ENCODE results near the gene MAPK9. TPM values are rescaled to one million over a fixed set of nuclear protein-coding genes. Genes with fewer than 3 reads are reported as not detected.

MAPK9 gene
- total RNA-seq, 6 experiments from 2014 or later: 14.4 to 18.6 (median 15.6) TPM

GRCh38 chr5:180235846-180236245, 56.0 kb downstream of the MAPK9 start:
- TF ChIP-seq CTCF (IDR thresholded peaks at IDR 0.05) (no peak), POLR2A (IDR thresholded peaks at IDR 0.05) (no peak)
- WGBS (ENCODE audit: insufficient coverage, low coverage, low lambda C conversion rate, missing lambda C conversion rate): 94% methylated on average over 1 of the region's 1 CpG
- Histone ChIP-seq H3K36me3 (peaks cover 0 to 37% (median 9%) of the 10 kb centered on the region in 4 donors), H3K4me1 (no peaks in the 10 kb centered on the region), H3K27me3 (no peaks in the 10 kb centered on the region), H3K9me3 (peaks cover 0 to 11% (median 0%) of the 10 kb centered on the region in 4 donors), H3K4me3 (no peak overlapping the region), H3K27ac (no peak overlapping the region)
- ATAC-seq: no peak
- intact Hi-C loops (cut with DNase I): no loop called here
- no peak for DNase-seq

GRCh38 chr5:180235077-180235476, 56.8 kb downstream of the MAPK9 start:
- WGBS (ENCODE audit: insufficient coverage, low coverage, low lambda C conversion rate, missing lambda C conversion rate): 91% methylated on average over 5 of the region's 5 CpGs
- H3K27me3 ChIP-seq: no peaks in the 10 kb centered on the region
- TF ChIP-seq POLR2A (IDR thresholded peaks at IDR 0.05) (no peak), CTCF (IDR thresholded peaks at IDR 0.05) (no peak)

GRCh38 chr5:180234271-180234670, 57.6 kb downstream of the MAPK9 start:
- DNase-seq (no peak), ATAC-seq (no peak)
- Histone ChIP-seq H3K27ac (no peak overlapping the region), H3K36me3 (peaks cover 0 to 26% (median 5%) of the 10 kb centered on the region in 4 donors), H3K27me3 (no peaks in the 10 kb centered on the region), H3K4me1 (no peaks in the 10 kb centered on the region), H3K4me3 (no peak overlapping the region), H3K9me3 (peaks cover 0 to 11% (median 0%) of the 10 kb centered on the region in 4 donors)
- TF ChIP-seq POLR2A (IDR thresholded peaks at IDR 0.05) (no peak), CTCF (IDR thresholded peaks at IDR 0.05) (no peak)
- WGBS (ENCODE audit: insufficient coverage, low coverage, low lambda C conversion rate, missing lambda C conversion rate): 85% methylated on average over 7 of the region's 15 CpGs
- intact Hi-C loops (cut with DNase I): no loop called here

More at GRCh38 chr5:180235077-180235476, 56.8 kb downstream of the MAPK9 start:
- H3K27ac ChIP-seq: no peak overlapping the region
- peaks cover 0 to 32% (median 8%) of the 10 kb centered on the region in 4 donors for H3K36me3 ChIP-seq
- DNase-seq (no peak), ATAC-seq (no peak)
- intact Hi-C loops (cut with DNase I): no loop called here
- peaks cover 0 to 11% (median 0%) of the 10 kb centered on the region in 4 donors for H3K9me3 ChIP-seq
- no peaks in the 10 kb centered on the region for H3K4me1 ChIP-seq
- H3K4me3 ChIP-seq: no peak overlapping the region

- peaks cover 0 to 26% (median 5%) of the 10 kb centered on the region in 4 donors for H3K36me3 ChIP-seq
- WGBS (ENCODE audit: insufficient coverage, low coverage, low lambda C conversion rate, missing lambda C conversion rate): 73% methylated on average over 7 of the region's 11 CpGs
- no peak for DNase-seq
- H3K4me3 ChIP-seq: no peak overlapping the region
- no peaks in the 10 kb centered on the region for H3K4me1 ChIP-seq
- no peak overlapping the region for H3K27ac ChIP-seq
- ATAC-seq: no peak
- TF ChIP-seq POLR2A (IDR thresholded peaks at IDR 0.05) (no peak), CTCF (IDR thresholded peaks at IDR 0.05) (no peak)
- intact Hi-C loops (cut with DNase I): no loop called here
- H3K27me3 ChIP-seq: no peaks in the 10 kb centered on the region
- H3K9me3 ChIP-seq: peaks cover 0 to 11% (median 0%) of the 10 kb centered on the region in 4 donors
Measured at GRCh38 chr5:180233729-180234128, 58.2 kb downstream of the MAPK9 start.

- Histone ChIP-seq H3K4me3 (no peak overlapping the region), H3K9me3 (peaks cover 0 to 5% (median 2%) of the 10 kb centered on the region in 4 donors), H3K36me3 (peaks cover 0 to 11% (median 0%) of the 10 kb centered on the region in 4 donors), H3K27ac (no peak overlapping the region), H3K27me3 (no peaks in the 10 kb centered on the region), H3K4me1 (no peaks in the 10 kb centered on the region)
- intact Hi-C loops (cut with DNase I): no loop called here
- ATAC-seq (no peak), DNase-seq (no peak)
- TF ChIP-seq CTCF (IDR thresholded peaks at IDR 0.05) (no peak), POLR2A (IDR thresholded peaks at IDR 0.05) (no peak)
- 100% methylated on average over 1 of the region's 7 CpGs for WGBS (ENCODE audit: insufficient coverage, low coverage, low lambda C conversion rate, missing lambda C conversion rate)
Measured at GRCh38 chr5:180230017-180230416, 61.9 kb downstream of the MAPK9 start.

Data from right lobe of liver (tissue), 6 donors.